HG03159 (cell line): ENCODE data around the gene CXCL1.

Source experiments
- ATAC-seq: cut with Tn5 transposase; IDR thresholded peaks from one replicate; pipeline ENCODE4 v1.9.1; 2021; ENCODE audit warnings: mild to moderate bottlenecking, moderate library complexity; ENCODE audit not compliant: unreplicated experiment

Gene CXCL1

GRCh38 chr4:73912191-73912590 lies 43.0 kb downstream of the CXCL1 start:
- ATAC-seq, result no peak

- no peak for ATAC-seq
Observed at GRCh38 chr4:73914071-73914470, 44.9 kb downstream of the CXCL1 start.

GRCh38 chr4:73916172-73916925 lies 47.2 kb downstream of the CXCL1 start:
- no peak for ATAC-seq

GRCh38 chr4:73917081-73917501 lies 47.9 kb downstream of the CXCL1 start:
- no peak for ATAC-seq

GRCh38 chr4:73918058-73918457 lies 48.9 kb downstream of the CXCL1 start:
- no peak for ATAC-seq

GRCh38 chr4:73919691-73920090 lies 50.5 kb downstream of the CXCL1 start:
- no peak for ATAC-seq
